ENCODE data around the gene TFAM. TPM values are rescaled to one million over a fixed set of nuclear protein-coding genes. Genes with fewer than 3 reads are reported as not detected.

TFAM gene
- total RNA-seq, 2 donors from 2014 or later = 9.2 to 26.2 TPM

GRCh38 chr10:58359541-58359940, 25.7 kb upstream of the TFAM start:
- H3K9me3 ChIP-seq = no peaks in the 10 kb centered on the region
- ATAC-seq (ENCODE audit: insufficient number of reproducible peaks, low FRiP score, low read depth) = no peak
- no peaks in the 10 kb centered on the region for H3K27me3 ChIP-seq (replicated peaks; ENCODE audit: insufficient read depth)
- H3K4me3 ChIP-seq = no peak overlapping the region
- no peak for TF ChIP-seq CTCF (IDR thresholded peaks at IDR 0.05)
- no peak overlapping the region for H3K27ac ChIP-seq
- H3K4me1 ChIP-seq (ENCODE audit: control insufficient read depth in 1 of 2, low read depth in 2 of 2) = peaks cover 11 to 12% of the 10 kb centered on the region in 2 donors
- DNase-seq (ENCODE audit: low spot score) = no peak
- no peaks in the 10 kb centered on the region for H3K36me3 ChIP-seq

GRCh38 chr10:58360412-58361004, 24.7 kb upstream of the TFAM start:
- Histone ChIP-seq H3K36me3 (no peaks in the 10 kb centered on the region), H3K9me3 (no peaks in the 10 kb centered on the region), H3K27ac (no peak overlapping the region), H3K4me1 (ENCODE audit: control insufficient read depth in 1 of 2, low read depth in 2 of 2) (peaks cover 7 to 12% of the 10 kb centered on the region in 2 donors), H3K4me3 (no peak overlapping the region), H3K27me3 (replicated peaks; ENCODE audit: insufficient read depth) (no peaks in the 10 kb centered on the region)
- ATAC-seq (ENCODE audit: insufficient number of reproducible peaks, low FRiP score, low read depth) (no peak), DNase-seq (ENCODE audit: low spot score) (no peak)
- TF ChIP-seq CTCF (IDR thresholded peaks at IDR 0.05) = no peak

GRCh38 chr10:58361353-58361752, 23.9 kb upstream of the TFAM start:
- Histone ChIP-seq H3K27ac (no peak overlapping the region), H3K4me3 (no peak overlapping the region), H3K4me1 (ENCODE audit: control insufficient read depth in 1 of 2, low read depth in 2 of 2) (peaks cover 7 to 12% of the 10 kb centered on the region in 2 donors), H3K36me3 (no peaks in the 10 kb centered on the region), H3K27me3 (replicated peaks; ENCODE audit: insufficient read depth) (no peaks in the 10 kb centered on the region), H3K9me3 (no peaks in the 10 kb centered on the region)
- DNase-seq (ENCODE audit: low spot score) (no peak), ATAC-seq (ENCODE audit: insufficient number of reproducible peaks, low FRiP score, low read depth) (no peak)
- no peak for TF ChIP-seq CTCF (IDR thresholded peaks at IDR 0.05)

GRCh38 chr10:58362027-58362789, 23.0 kb upstream of the TFAM start:
- TF ChIP-seq CTCF (IDR thresholded peaks at IDR 0.05) = no peak
- no peak overlapping the region for H3K27ac ChIP-seq
- ATAC-seq (ENCODE audit: insufficient number of reproducible peaks, low FRiP score, low read depth) (no peak), DNase-seq (ENCODE audit: low spot score) (no peak)
- no peaks in the 10 kb centered on the region for H3K9me3 ChIP-seq
- H3K36me3 ChIP-seq = peaks cover 5% of the 10 kb centered on the region
- H3K4me3 ChIP-seq = no peak overlapping the region
- no peaks in the 10 kb centered on the region for H3K27me3 ChIP-seq (replicated peaks; ENCODE audit: insufficient read depth)
- peaks cover 3 to 6% of the 10 kb centered on the region in 2 donors for H3K4me1 ChIP-seq (ENCODE audit: control insufficient read depth in 1 of 2, low read depth in 2 of 2)

GRCh38 chr10:58367069-58367468, 18.1 kb upstream of the TFAM start:
- H3K27me3 ChIP-seq (replicated peaks; ENCODE audit: insufficient read depth) = no peaks in the 10 kb centered on the region
- ATAC-seq (ENCODE audit: insufficient number of reproducible peaks, low FRiP score, low read depth) = no peak
- TF ChIP-seq CTCF (IDR thresholded peaks at IDR 0.05) = no peak

More at GRCh38 chr10:58367069-58367468, 18.1 kb upstream of the TFAM start:
- Histone ChIP-seq H3K9me3 (no peaks in the 10 kb centered on the region), H3K4me3 (no peak overlapping the region), H3K27ac (no peak overlapping the region), H3K36me3 (peaks cover 5% of the 10 kb centered on the region), H3K4me1 (ENCODE audit: control insufficient read depth in 1 of 2, low read depth in 2 of 2) (no peaks in the 10 kb centered on the region)
- DNase-seq (ENCODE audit: low spot score) = no peak

Measured in thoracic aorta (tissue), 2 donors.